Measurements from ENCODE around the gene GRM4. TPM values are rescaled to one million over a fixed set of nuclear protein-coding genes. Genes with fewer than 3 reads are reported as not detected.

The GRM4 gene
- total RNA-seq, 1 donor from 2014 or later = not detected

GRCh38 chr6:34146801-34147592 lies 1.1 kb upstream of the GRM4 start:
- no peak for ATAC-seq
- intact Hi-C loops (cut with DNase I) = loop anchor here (10.0 kb wide), 1 partner anchor 262 kb away; no protein-coding TSS in a partner anchor
- DNase-seq (ENCODE audit: missing footprints) = no peak

- ATAC-seq (no peak), DNase-seq (ENCODE audit: missing footprints) (no peak)
- intact Hi-C loops (cut with DNase I) = loop anchor here (10.0 kb wide), 1 partner anchor 261 kb away; no protein-coding TSS in a partner anchor
These were observed 496 bp downstream of the GRM4 start for GRCh38 chr6:34145161-34146020.

- intact Hi-C loops (cut with DNase I) = loop anchor here (10.0 kb wide), 1 partner anchor 260 kb away; no protein-coding TSS in a partner anchor
- ATAC-seq (no peak), DNase-seq (ENCODE audit: missing footprints) (no peak)
These were observed 1.2 kb downstream of the GRM4 start for GRCh38 chr6:34144581-34145160.

GRCh38 chr6:34143884-34144580 lies 1.9 kb downstream of the GRM4 start:
- no peak for DNase-seq (ENCODE audit: missing footprints)
- no peak for ATAC-seq
- intact Hi-C loops (cut with DNase I) = loop anchor here (10.0 kb wide), 1 partner anchor 259 kb away; no protein-coding TSS in a partner anchor

- no peak for ATAC-seq
- intact Hi-C loops (cut with DNase I) = loop anchor here (10.0 kb wide), 1 partner anchor 259 kb away; no protein-coding TSS in a partner anchor
These were observed 2.5 kb downstream of the GRM4 start for GRCh38 chr6:34143196-34143883.

GRCh38 chr6:34142061-34142998 lies 3.6 kb downstream of the GRM4 start:
- ATAC-seq (no peak), DNase-seq (ENCODE audit: missing footprints) (no peak)
- intact Hi-C loops (cut with DNase I) = loop anchor here (10.0 kb wide), 1 partner anchor 258 kb away; no protein-coding TSS in a partner anchor

More at GRCh38 chr6:34143196-34143883, 2.5 kb downstream of the GRM4 start:
- no peak for DNase-seq (ENCODE audit: missing footprints)

GRCh38 chr6:34140075-34140474 lies 5.8 kb downstream of the GRM4 start:
- intact Hi-C loops (cut with DNase I) = loop anchor here (10.0 kb wide), 1 partner anchor 255 kb away; no protein-coding TSS in a partner anchor
- ATAC-seq (no peak), DNase-seq (ENCODE audit: missing footprints) (no peak)

GRCh38 chr6:34138914-34139510 lies 6.9 kb downstream of the GRM4 start:
- DNase-seq (ENCODE audit: missing footprints) (no peak), ATAC-seq (no peak)
- intact Hi-C loops (cut with DNase I) = no loop called here

- no peak for DNase-seq (ENCODE audit: missing footprints)
- no peak for ATAC-seq
- intact Hi-C loops (cut with DNase I) = no loop called here
These were observed 7.7 kb downstream of the GRM4 start for GRCh38 chr6:34138191-34138590.

GRCh38 chr6:34135541-34135940 lies 10.3 kb downstream of the GRM4 start:
- intact Hi-C loops (cut with DNase I) = no loop called here
- no peak for DNase-seq (ENCODE audit: missing footprints)

GRCh38 chr6:34132486-34133185 lies 13.3 kb downstream of the GRM4 start:
- intact Hi-C loops (cut with DNase I) = no loop called here
- DNase-seq (ENCODE audit: missing footprints) (no peak), ATAC-seq (no peak)

More at GRCh38 chr6:34135541-34135940, 10.3 kb downstream of the GRM4 start:
- ATAC-seq = no peak

- DNase-seq (ENCODE audit: missing footprints) (no peak), ATAC-seq (no peak)
- intact Hi-C loops (cut with DNase I) = no loop called here
These were observed 14.3 kb downstream of the GRM4 start for GRCh38 chr6:34131326-34132290.

GRCh38 chr6:34130862-34131261 lies 15.0 kb downstream of the GRM4 start:
- ATAC-seq (peak; percentile 16), DNase-seq (ENCODE audit: missing footprints) (no peak)
- intact Hi-C loops (cut with DNase I) = no loop called here

GRCh38 chr6:34129753-34130152 lies 16.1 kb downstream of the GRM4 start:
- ATAC-seq = no peak
- DNase-seq (ENCODE audit: missing footprints) = no peak
- intact Hi-C loops (cut with DNase I) = no loop called here

GRCh38 chr6:34128045-34128444 lies 17.8 kb downstream of the GRM4 start:
- ATAC-seq (no peak), DNase-seq (ENCODE audit: missing footprints) (no peak)
- intact Hi-C loops (cut with DNase I) = no loop called here

Measured in Right ventricle myocardium inferior (tissue), 1 donor.